ENCODE results near the gene RAB31.

DNA sequence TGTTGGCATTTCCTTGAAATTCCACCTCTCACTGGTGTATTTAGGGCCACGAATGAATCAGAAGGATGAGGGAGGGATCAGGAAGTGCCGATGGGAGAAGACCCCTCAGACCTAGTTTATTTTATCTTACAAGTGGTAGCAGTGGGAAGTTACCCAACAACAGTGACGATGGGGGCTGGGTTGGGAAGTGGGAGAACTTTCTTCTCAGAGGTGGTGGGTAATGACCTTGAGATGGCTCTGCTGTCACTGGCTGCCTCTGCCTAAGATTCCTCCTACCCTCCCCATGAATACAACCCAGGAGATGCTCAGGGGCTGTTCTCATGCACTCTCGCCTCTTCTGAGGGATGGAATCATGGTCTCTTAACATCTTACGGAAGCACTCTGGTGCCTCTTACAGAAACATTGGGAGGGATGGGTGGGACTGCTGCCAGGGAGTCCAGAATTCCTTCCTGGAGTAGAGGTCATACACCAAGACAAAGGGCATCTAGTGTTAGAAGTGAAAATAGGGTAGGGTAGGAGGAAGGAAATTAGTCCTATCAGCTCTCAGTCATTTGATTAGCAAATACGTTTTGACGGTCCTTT is 119.2 kb downstream of the RAB31 start:
- TF ChIP-seq, protein P1, sequence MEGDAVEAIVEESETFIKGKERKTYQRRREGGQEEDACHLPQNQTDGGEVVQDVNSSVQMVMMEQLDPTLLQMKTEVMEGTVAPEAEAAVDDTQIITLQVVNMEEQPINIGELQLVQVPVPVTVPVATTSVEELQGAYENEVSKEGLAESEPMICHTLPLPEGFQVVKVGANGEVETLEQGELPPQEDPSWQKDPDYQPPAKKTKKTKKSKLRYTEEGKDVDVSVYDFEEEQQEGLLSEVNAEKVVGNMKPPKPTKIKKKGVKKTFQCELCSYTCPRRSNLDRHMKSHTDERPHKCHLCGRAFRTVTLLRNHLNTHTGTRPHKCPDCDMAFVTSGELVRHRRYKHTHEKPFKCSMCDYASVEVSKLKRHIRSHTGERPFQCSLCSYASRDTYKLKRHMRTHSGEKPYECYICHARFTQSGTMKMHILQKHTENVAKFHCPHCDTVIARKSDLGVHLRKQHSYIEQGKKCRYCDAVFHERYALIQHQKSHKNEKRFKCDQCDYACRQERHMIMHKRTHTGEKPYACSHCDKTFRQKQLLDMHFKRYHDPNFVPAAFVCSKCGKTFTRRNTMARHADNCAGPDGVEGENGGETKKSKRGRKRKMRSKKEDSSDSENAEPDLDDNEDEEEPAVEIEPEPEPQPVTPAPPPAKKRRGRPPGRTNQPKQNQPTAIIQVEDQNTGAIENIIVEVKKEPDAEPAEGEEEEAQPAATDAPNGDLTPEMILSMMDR (IDR thresholded peaks at IDR 0.05) = no peak
- TF ChIP-seq POLR2A (IDR thresholded peaks at IDR 0.05) = no peak
